Body of pancreas (tissue), 4 donors: ENCODE results near the gene DLD. TPM values are rescaled to one million over a fixed set of nuclear protein-coding genes. Genes with fewer than 3 reads are reported as not detected.
A peak's percentile ranks its signal among the peaks of the same experiment; 100 is the strongest.
"Not testable (repeated sequence)": the region's sequence is repeated elsewhere in the genome, so short reads cannot be mapped to it uniquely, and the experiment has no call there.

Source experiments
- ATAC-seq: fragments of 150-250 bp; one replicate; pipeline ENCODE4 v1.9.1; 2016
- DNase-seq, 4 donors: peaks; one replicate each; pipeline ENCODE4 v3.0.0-alpha.2; 2019
- H3K27ac ChIP-seq, 4 donors: fragments of 200-600 bp; sonication (generic); 1 replicate in 3 of 4; 2 replicates in 1 of 4; pipeline versions ENCODE4 v1.5.1 to v1.6.1; 2016 to 2019; ENCODE audit warnings: mild to moderate bottlenecking in 1 of 4, mixed read lengths in 1 of 4, moderate library complexity in 1 of 4
- H3K27me3 ChIP-seq, 2 donors: fragments of 200-600 bp; sonication (generic); one replicate each; pipeline ENCODE4 v1.6.0; 2016; ENCODE audit warnings: mild to moderate bottlenecking in 1 of 2
- H3K36me3 ChIP-seq, 2 donors: fragments of 200-600 bp; sonication (generic); replicated peaks in 1 of 2; 2 replicates each; pipeline ENCODE4 v1.5.1; 2016; ENCODE audit warnings: low read depth in 2 of 2; ENCODE audit not compliant: insufficient read depth in 1 of 2
- H3K4me1 ChIP-seq: fragments of 200-600 bp; sonication (generic); one replicate; pipeline ENCODE4 v1.6.0; 2016
- H3K4me3 ChIP-seq, 2 donors: fragments of 200-600 bp; sonication (generic); 1 replicate in 1 of 2; 2 replicates in 1 of 2; pipeline ENCODE4 v1.5.1; 2016 to 2019
- H3K9me3 ChIP-seq, 3 donors: fragments of 200-600 bp; sonication (generic); 1 replicate in 2 of 3; 2 replicates in 1 of 3; pipeline ENCODE4 v1.5.1; 2016
- CTCF ChIP-seq, 7 experiments: fragments of 450-650 bp in 4 of 7; fragments of 200-600 bp in 3 of 7; sonication (generic) in 3 of 7; IDR thresholded peaks; one replicate each; pipeline ENCODE4 v1.5.1; 2016 to 2019; ENCODE audit warnings: antibody characterized with exemption in 7 of 7
- POLR2A ChIP-seq, 3 donors: fragments of 450-650 bp; IDR thresholded peaks; one replicate each; pipeline ENCODE4 v1.6.1; 2016; ENCODE audit warnings: antibody characterized with exemption in 3 of 3, mild to moderate bottlenecking in 2 of 3
- WGBS, 2 donors: methylation state at CpG; one replicate each; pipeline ENCODE4 v1.1.5; 2017; 5-methylcytosine and 5-hydroxymethylcytosine counted together
- intact Hi-C: fragments of 100-400 bp; cut with DNase I; formaldehyde crosslinking; loops from one replicate; pipeline ENCODE4 v1.15.1; 2023
- total RNA-seq, 2 donors: library from RNA; depleted of rRNA; stranded (reverse); fragments of >200 nt; gene quantifications; one replicate each; pipeline ENCODE4 v1.1.0, GENCODE V29; 2016

The DLD gene
- total RNA-seq, 2 donors from 2014 or later, result 53.7 to 123 TPM

DNA sequence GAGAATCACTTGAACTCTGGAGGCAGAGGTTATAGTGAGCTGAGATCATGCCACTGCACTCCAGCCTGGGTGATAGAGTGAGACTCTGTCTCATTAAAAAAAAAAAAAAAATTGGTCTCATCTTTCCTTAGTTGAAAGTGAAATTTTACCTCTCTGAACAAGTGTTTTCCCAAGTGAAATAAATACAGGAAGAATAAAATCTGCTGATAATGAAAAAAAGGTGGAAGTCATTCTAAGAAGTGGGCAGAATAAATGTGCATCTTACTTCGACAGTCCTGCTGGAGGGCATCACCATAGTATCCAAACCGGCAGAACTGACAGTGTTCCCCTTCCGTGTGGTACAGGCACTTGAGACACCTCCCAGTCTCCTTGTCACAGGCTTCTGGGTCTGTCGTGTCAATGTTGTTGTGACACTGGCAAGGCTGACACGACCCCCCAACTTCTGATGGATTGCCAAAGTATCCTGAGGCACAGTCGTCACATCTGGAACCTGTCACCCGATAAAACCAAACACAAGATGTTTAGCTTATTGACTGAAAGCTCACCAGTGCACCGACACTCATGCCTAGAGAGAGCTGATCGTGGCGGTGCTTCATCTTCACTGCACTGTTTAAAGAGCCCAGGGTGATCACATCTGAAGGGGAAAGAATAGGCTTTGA lies 62.4 kb downstream of the DLD start:
- Histone ChIP-seq H3K27ac (peak overlapping the region in 2 of 4 donors; percentile 41 to 55), H3K9me3 (no peaks in the 10 kb centered on the region), H3K4me3 (no peak overlapping the region), H3K36me3 (no peaks in the 10 kb centered on the region), H3K4me1 (peaks cover 51% of the 10 kb centered on the region), H3K27me3 (no peaks in the 10 kb centered on the region)
- DNase-seq (no peak), ATAC-seq (no peak)
- intact Hi-C loops, result no loop called here
- no peak for TF ChIP-seq CTCF (IDR thresholded peaks at IDR 0.05)
- TF ChIP-seq POLR2A (IDR thresholded peaks at IDR 0.05), result no peak
- 72 to 86% methylated on average over 10 of the region's 10 CpGs for WGBS, 2 donors

DNA sequence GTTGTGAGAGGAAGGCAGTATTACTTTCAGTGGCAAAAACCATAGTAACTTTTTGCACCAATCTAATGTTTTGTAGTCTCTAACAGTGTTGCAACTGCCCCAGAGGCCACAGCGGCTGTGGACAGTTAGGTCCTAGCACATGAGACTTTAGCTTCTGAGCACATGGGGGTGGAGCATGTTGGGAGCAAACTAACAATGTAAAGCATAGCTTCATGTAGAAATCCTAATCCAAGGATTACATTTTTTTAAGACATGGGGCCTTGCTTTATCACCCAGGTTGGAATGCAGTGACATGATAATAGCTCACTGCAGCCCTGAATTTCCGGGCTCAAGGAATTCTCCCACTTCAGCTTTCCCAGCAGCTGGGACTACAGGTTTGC lies 62.9 kb downstream of the DLD start:
- DNase-seq (no peak), ATAC-seq (no peak)
- Histone ChIP-seq H3K27ac (peak overlapping the region in 1 of 4 donors; percentile 4), H3K4me1 (peaks cover 46% of the 10 kb centered on the region), H3K4me3 (no peak overlapping the region), H3K9me3 (no peaks in the 10 kb centered on the region), H3K36me3 (no peaks in the 10 kb centered on the region), H3K27me3 (no peaks in the 10 kb centered on the region)
- intact Hi-C loops, result no loop called here
- TF ChIP-seq POLR2A (IDR thresholded peaks at IDR 0.05), result no peak
- TF ChIP-seq CTCF (IDR thresholded peaks at IDR 0.05), result no peak
- 84 to 88% methylated on average over 2 of the region's 2 CpGs for WGBS, 2 donors

- TF ChIP-seq POLR2A (IDR thresholded peaks at IDR 0.05) (no peak), CTCF (IDR thresholded peaks at IDR 0.05) (no peak)
- intact Hi-C loops, result no loop called here
- Histone ChIP-seq H3K36me3 (peaks cover 5 to 9% of the 10 kb centered on the region in 2 donors), H3K27ac (no peak overlapping the region), H3K27me3 (no peaks in the 10 kb centered on the region), H3K9me3 (no peaks in the 10 kb centered on the region), H3K4me1 (peaks cover 31% of the 10 kb centered on the region), H3K4me3 (no peak overlapping the region)
- DNase-seq (no peak), ATAC-seq (no peak)
- WGBS, 2 donors, result 82 to 84% methylated on average over 5 of the region's 5 CpGs
These were observed 64.4 kb downstream of the DLD start for GRCh38 chr7:107955394-107955793.

- H3K36me3 ChIP-seq, DNase-seq, H3K9me3 ChIP-seq, H3K27me3 ChIP-seq, H3K4me3 ChIP-seq, H3K27ac ChIP-seq, intact Hi-C loops, ATAC-seq: not testable (repeated sequence)
- WGBS, 2 donors, result 91 to 97% methylated on average over 4 of the region's 4 CpGs
- peaks cover 15% of the 10 kb centered on the region for H3K4me1 ChIP-seq
These were observed 66.0 kb downstream of the DLD start for GRCh38 chr7:107956950-107957349.

DNA sequence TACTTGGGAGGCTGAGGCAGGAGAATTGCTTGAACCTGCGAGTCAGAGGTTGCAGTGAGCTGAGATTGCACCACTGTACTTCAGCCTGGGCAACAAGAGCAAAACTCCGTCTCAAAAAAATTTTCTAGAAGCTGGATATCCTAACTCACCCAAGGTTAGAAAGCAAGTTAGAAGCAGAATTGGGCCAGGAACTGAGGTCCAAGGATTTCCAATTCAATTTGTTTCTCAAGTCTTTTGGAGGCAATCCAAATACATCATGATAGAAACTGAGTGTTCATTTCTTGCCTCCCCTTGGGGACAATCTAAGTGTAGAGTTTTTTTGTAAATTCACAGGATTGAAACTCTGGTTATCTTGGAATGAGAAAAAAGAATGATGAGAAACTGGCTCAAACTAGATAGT lies 66.5 kb downstream of the DLD start:
- H3K4me1 ChIP-seq, result peaks cover 11% of the 10 kb centered on the region
- ATAC-seq (peak; percentile 38), DNase-seq (no peak)
- H3K27me3 ChIP-seq, result no peaks in the 10 kb centered on the region
- no peak overlapping the region for H3K4me3 ChIP-seq
- no peak overlapping the region for H3K27ac ChIP-seq
- peaks cover 5 to 9% of the 10 kb centered on the region in 2 donors for H3K36me3 ChIP-seq
- H3K9me3 ChIP-seq, result no peaks in the 10 kb centered on the region
- no peak for TF ChIP-seq POLR2A (IDR thresholded peaks at IDR 0.05)
- TF ChIP-seq CTCF (IDR thresholded peaks at IDR 0.05), result no peak
- intact Hi-C loops, result no loop called here
- 90 to 93% methylated on average over 2 of the region's 2 CpGs for WGBS, 2 donors
